ENCODE measurements around the gene TSFM. TPM values are rescaled to one million over a fixed set of nuclear protein-coding genes. Genes with fewer than 3 reads are reported as not detected.

TSFM gene
- total RNA-seq, 2 experiments from 2014 or later: 37.0 to 37.1 TPM

Small RNA genes lying within 50 kb of the gene (microRNA-seq; reads per million reads assigned to microRNA genes)
- gene MIR26A2 (ENCODE audit: borderline microRNAs expressed) (266 reads per million, percentile 77 among the genes with 10 or more reads in this experiment), gene MIR6759 (ENCODE audit: borderline microRNAs expressed) (not detected)

Other genes with a start within 250 kb of the TSFM start
- gene DCTN2, start 235.6 kb upstream of the TSFM start, total RNA-seq: 10 to 100 TPM; 39.2 to 43.3 TPM
- under 1 TPM; 0.60 to 0.69 TPM for gene KIF5A, start 232.7 kb upstream of the TSFM start, total RNA-seq
- gene PIP4K2C, start 191.6 kb upstream of the TSFM start, total RNA-seq: 10 to 100 TPM; 16.4 to 20.1 TPM
- 10 to 100 TPM; 33.2 to 33.7 TPM for gene DTX3, start 178.0 kb upstream of the TSFM start, total RNA-seq
- under 1 TPM; 0.33 to 0.36 TPM for gene ARHGEF25, start 171.4 kb upstream of the TSFM start, total RNA-seq
- gene B4GALNT1, start 149.6 kb upstream of the TSFM start, total RNA-seq: not detected
- 100 to 1,000 TPM; 105 to 119 TPM for gene OS9, start 88.7 kb upstream of the TSFM start, total RNA-seq
- 10 to 100 TPM; 22.2 to 23.5 TPM for gene AGAP2, start 44.0 kb upstream of the TSFM start, total RNA-seq
- 1 to 10 TPM; 7.3 to 8.0 TPM for gene TSPAN31, start 37.7 kb upstream of the TSFM start, total RNA-seq
- 10 to 100 TPM in 1 of 2 experiments, 1 to 10 TPM in 1; 8.5 to 10.0 TPM for gene CDK4, start 30.5 kb upstream of the TSFM start, total RNA-seq
- gene MARCHF9, start 27.7 kb upstream of the TSFM start, total RNA-seq: 10 to 100 TPM; 23.1 to 25.1 TPM
- gene CYP27B1, start 15.7 kb upstream of the TSFM start, total RNA-seq: 1 to 10 TPM; 2.0 to 2.2 TPM
- gene METTL1, start 10.7 kb upstream of the TSFM start, total RNA-seq: 10 to 100 TPM; 14.0 to 20.0 TPM
- 1 to 10 TPM in 1 of 2 experiments, under 1 TPM in 1; 0.81 to 1.7 TPM for gene EEF1AKMT3, start 10.2 kb upstream of the TSFM start, total RNA-seq
- gene AVIL, start 35.9 kb downstream of the TSFM start, total RNA-seq: 1 to 10 TPM in 1 of 2 experiments, under 1 TPM in 1; 0.65 to 1.1 TPM
- gene CTDSP2, start 63.9 kb downstream of the TSFM start, total RNA-seq: 10 to 100 TPM; 68.1 to 70.5 TPM
- gene ATP23, start 158.8 kb downstream of the TSFM start, total RNA-seq: 1 to 10 TPM; 3.6 to 4.7 TPM

All from CD8-positive, alpha-beta T cell (primary cell).